ENCODE results near the gene UBA52.
A peak's percentile ranks its signal among the peaks of the same experiment; 100 is the strongest.

Gene UBA52

GRCh38 chr19:18610245-18610555 lies 38.5 kb downstream of the UBA52 start:
- H3K9me3 ChIP-seq (ENCODE audit: control insufficient read depth, insufficient read depth, low read length) = no peaks in the 10 kb centered on the region
- no peaks in the 10 kb centered on the region for H3K36me3 ChIP-seq (ENCODE audit: control insufficient read depth, insufficient read depth, low read length)
- H3K4me3 ChIP-seq (ENCODE audit: low read depth, low read length) = peak overlapping the region; percentile 29; the same call in 1 of the 2 replicates
- peaks cover 35% of the 10 kb centered on the region for H3K4me1 ChIP-seq (ENCODE audit: control insufficient read depth, insufficient read depth, low read length)
- H3K27me3 ChIP-seq (ENCODE audit: control insufficient read depth, insufficient read depth, low read length) = peaks cover 96% of the 10 kb centered on the region
- no peak overlapping the region for H3K9ac ChIP-seq (ENCODE audit: low read depth, low read length)
- no peak overlapping the region for H3K27ac ChIP-seq (ENCODE audit: low read depth, low read length)

GRCh38 chr19:18610556-18611326 lies 39.1 kb downstream of the UBA52 start:
- Histone ChIP-seq H3K9ac (ENCODE audit: low read depth, low read length) (no peak overlapping the region), H3K9me3 (ENCODE audit: control insufficient read depth, insufficient read depth, low read length) (no peaks in the 10 kb centered on the region), H3K36me3 (ENCODE audit: control insufficient read depth, insufficient read depth, low read length) (no peaks in the 10 kb centered on the region), H3K27ac (ENCODE audit: low read depth, low read length) (no peak overlapping the region), H3K4me3 (ENCODE audit: low read depth, low read length) (peak overlapping the region; percentile 63), H3K4me1 (ENCODE audit: control insufficient read depth, insufficient read depth, low read length) (peaks cover 32% of the 10 kb centered on the region), H3K27me3 (ENCODE audit: control insufficient read depth, insufficient read depth, low read length) (peaks cover 95% of the 10 kb centered on the region)

GRCh38 chr19:18611327-18612050 lies 39.8 kb downstream of the UBA52 start:
- peaks cover 32% of the 10 kb centered on the region for H3K4me1 ChIP-seq (ENCODE audit: control insufficient read depth, insufficient read depth, low read length)
- no peak overlapping the region for H3K9ac ChIP-seq (ENCODE audit: low read depth, low read length)
- H3K27ac ChIP-seq (ENCODE audit: low read depth, low read length) = no peak overlapping the region
- H3K4me3 ChIP-seq (ENCODE audit: low read depth, low read length) = peak overlapping the region; percentile 63
- H3K9me3 ChIP-seq (ENCODE audit: control insufficient read depth, insufficient read depth, low read length) = no peaks in the 10 kb centered on the region
- peaks cover 93% of the 10 kb centered on the region for H3K27me3 ChIP-seq (ENCODE audit: control insufficient read depth, insufficient read depth, low read length)
- no peaks in the 10 kb centered on the region for H3K36me3 ChIP-seq (ENCODE audit: control insufficient read depth, insufficient read depth, low read length)

GRCh38 chr19:18612051-18612771 lies 40.6 kb downstream of the UBA52 start:
- no peak overlapping the region for H3K27ac ChIP-seq (ENCODE audit: low read depth, low read length)
- H3K9me3 ChIP-seq (ENCODE audit: control insufficient read depth, insufficient read depth, low read length) = no peaks in the 10 kb centered on the region
- H3K4me1 ChIP-seq (ENCODE audit: control insufficient read depth, insufficient read depth, low read length) = peaks cover 32% of the 10 kb centered on the region
- H3K4me3 ChIP-seq (ENCODE audit: low read depth, low read length) = peak overlapping the region; percentile 63
- peaks cover 89% of the 10 kb centered on the region for H3K27me3 ChIP-seq (ENCODE audit: control insufficient read depth, insufficient read depth, low read length)
- H3K9ac ChIP-seq (ENCODE audit: low read depth, low read length) = no peak overlapping the region
- H3K36me3 ChIP-seq (ENCODE audit: control insufficient read depth, insufficient read depth, low read length) = no peaks in the 10 kb centered on the region

- Histone ChIP-seq H3K36me3 (ENCODE audit: control insufficient read depth, insufficient read depth, low read length) (no peaks in the 10 kb centered on the region), H3K9me3 (ENCODE audit: control insufficient read depth, insufficient read depth, low read length) (no peaks in the 10 kb centered on the region), H3K9ac (ENCODE audit: low read depth, low read length) (no peak within 1 kb of the TSS), H3K4me1 (ENCODE audit: control insufficient read depth, insufficient read depth, low read length) (peaks cover 29% of the 10 kb centered on the region), H3K27me3 (ENCODE audit: control insufficient read depth, insufficient read depth, low read length) (peaks cover 81% of the 10 kb centered on the region), H3K27ac (ENCODE audit: low read depth, low read length) (no peak within 1 kb of the TSS), H3K4me3 (ENCODE audit: low read depth, low read length) (peak within 1 kb of the TSS; percentile 63)
These were observed 41.3 kb downstream of the UBA52 start, which contains the start of gene TMEM59L for GRCh38 chr19:18612772-18613588. TSS of gene TMEM59L (plus strand) at chr19:18612870. CDS start at chr19:18612959, 89 bp downstream.

GRCh38 chr19:18613589-18614234 lies 42.1 kb downstream of the UBA52 start:
- no peak overlapping the region for H3K27ac ChIP-seq (ENCODE audit: low read depth, low read length)
- H3K9me3 ChIP-seq (ENCODE audit: control insufficient read depth, insufficient read depth, low read length) = no peaks in the 10 kb centered on the region
- peak overlapping the region; percentile 63; the same call in 1 of the 2 replicates for H3K4me3 ChIP-seq (ENCODE audit: low read depth, low read length)
- H3K9ac ChIP-seq (ENCODE audit: low read depth, low read length) = no peak overlapping the region
- peaks cover 74% of the 10 kb centered on the region for H3K27me3 ChIP-seq (ENCODE audit: control insufficient read depth, insufficient read depth, low read length)
- H3K36me3 ChIP-seq (ENCODE audit: control insufficient read depth, insufficient read depth, low read length) = no peaks in the 10 kb centered on the region
- H3K4me1 ChIP-seq (ENCODE audit: control insufficient read depth, insufficient read depth, low read length) = peaks cover 25% of the 10 kb centered on the region

GRCh38 chr19:18616023-18616422 lies 44.4 kb downstream of the UBA52 start:
- Histone ChIP-seq H3K9ac (ENCODE audit: low read depth, low read length) (no peak overlapping the region), H3K36me3 (ENCODE audit: control insufficient read depth, insufficient read depth, low read length) (no peaks in the 10 kb centered on the region), H3K4me3 (ENCODE audit: low read depth, low read length) (no peak overlapping the region), H3K27ac (ENCODE audit: low read depth, low read length) (no peak overlapping the region), H3K9me3 (ENCODE audit: control insufficient read depth, insufficient read depth, low read length) (no peaks in the 10 kb centered on the region), H3K27me3 (ENCODE audit: control insufficient read depth, insufficient read depth, low read length) (peaks cover 51% of the 10 kb centered on the region), H3K4me1 (ENCODE audit: control insufficient read depth, insufficient read depth, low read length) (peaks cover 8% of the 10 kb centered on the region)

GRCh38 chr19:18617562-18617961 lies 45.9 kb downstream of the UBA52 start:
- Histone ChIP-seq H3K9ac (ENCODE audit: low read depth, low read length) (no peak overlapping the region), H3K36me3 (ENCODE audit: control insufficient read depth, insufficient read depth, low read length) (no peaks in the 10 kb centered on the region), H3K4me3 (ENCODE audit: low read depth, low read length) (no peak overlapping the region), H3K27me3 (ENCODE audit: control insufficient read depth, insufficient read depth, low read length) (peaks cover 36% of the 10 kb centered on the region), H3K4me1 (ENCODE audit: control insufficient read depth, insufficient read depth, low read length) (peaks cover 4% of the 10 kb centered on the region; the same call in 1 of the 2 replicates), H3K27ac (ENCODE audit: low read depth, low read length) (no peak overlapping the region), H3K9me3 (ENCODE audit: control insufficient read depth, insufficient read depth, low read length) (no peaks in the 10 kb centered on the region)

- H3K27ac ChIP-seq (ENCODE audit: low read depth, low read length) = no peak overlapping the region
- no peak overlapping the region for H3K4me3 ChIP-seq (ENCODE audit: low read depth, low read length)
- peaks cover 4% of the 10 kb centered on the region; the same call in 1 of the 2 replicates for H3K4me1 ChIP-seq (ENCODE audit: control insufficient read depth, insufficient read depth, low read length)
- no peaks in the 10 kb centered on the region for H3K36me3 ChIP-seq (ENCODE audit: control insufficient read depth, insufficient read depth, low read length)
- no peak overlapping the region for H3K9ac ChIP-seq (ENCODE audit: low read depth, low read length)
- H3K27me3 ChIP-seq (ENCODE audit: control insufficient read depth, insufficient read depth, low read length) = peaks cover 29% of the 10 kb centered on the region
- H3K9me3 ChIP-seq (ENCODE audit: control insufficient read depth, insufficient read depth, low read length) = no peaks in the 10 kb centered on the region
These were observed 46.6 kb downstream of the UBA52 start for GRCh38 chr19:18618236-18618635.

- Histone ChIP-seq H3K27ac (ENCODE audit: low read depth, low read length) (no peak overlapping the region), H3K27me3 (ENCODE audit: control insufficient read depth, insufficient read depth, low read length) (peaks cover 8% of the 10 kb centered on the region), H3K9me3 (ENCODE audit: control insufficient read depth, insufficient read depth, low read length) (no peaks in the 10 kb centered on the region), H3K36me3 (ENCODE audit: control insufficient read depth, insufficient read depth, low read length) (no peaks in the 10 kb centered on the region), H3K4me3 (ENCODE audit: low read depth, low read length) (no peak overlapping the region), H3K4me1 (ENCODE audit: control insufficient read depth, insufficient read depth, low read length) (no peaks in the 10 kb centered on the region), H3K9ac (ENCODE audit: low read depth, low read length) (no peak overlapping the region)
These were observed 48.7 kb downstream of the UBA52 start for GRCh38 chr19:18620311-18620710.
